Measurements from ENCODE around the gene PHC2. TPM values are rescaled to one million over a fixed set of nuclear protein-coding genes. Genes with fewer than 3 reads are reported as not detected.
A peak's percentile ranks its signal among the peaks of the same experiment; 100 is the strongest.

The PHC2 gene
- total and polyA plus RNA-seq, 9 of the 15 experiments (the other 6 are each of a cell fraction or from before 2014, with no cell fraction given), result 3.1 to 67.6 (median 34.6) TPM

- TF ChIP-seq ESRRA (IDR thresholded peaks at IDR 0.05; ENCODE audit: borderline replicate concordance, low read depth) (no peak), ZNF778 (CRISPR knock-in tag; IDR thresholded peaks at IDR 0.05) (no peak), NONO (IDR thresholded peaks at IDR 0.05; ENCODE audit: low read depth in 2 of 2, low read length in 1 of 2) (no peak), ZC3H4 (CRISPR knock-in tag; IDR thresholded peaks at IDR 0.05; ENCODE audit: borderline replicate concordance) (no peak), ZNF175 (CRISPR knock-in tag; IDR thresholded peaks at IDR 0.05; ENCODE audit: low read depth) (no peak)
These were observed 50.1 kb downstream of the PHC2 start (continued) for GRCh38 chr1:33380811-33381210.

- CTCF ChIA-PET (ENCODE audit: low intra/inter-chr PET ratio), result no interaction called here
- TF ChIP-seq CEBPG (CRISPR knock-in tag; IDR thresholded peaks at IDR 0.05) (no peak), CEBPG (tag; conservative IDR thresholded peaks at IDR 0.05 in 1 of 2, IDR thresholded peaks at IDR 0.05 in 1 of 2) (peak; percentile 82 to 94), FOXA3 (CRISPR knock-in tag; conservative IDR thresholded peaks at IDR 0.05 in 1 of 2, IDR thresholded peaks at IDR 0.05 in 1 of 2) (no peak), STAG1 (CRISPR knock-in tag; IDR thresholded peaks at IDR 0.05; ENCODE audit: borderline replicate concordance) (no peak), CEBPB (tag; IDR thresholded peaks at IDR 0.05) (peak; percentile 89), ZNF518B (CRISPR knock-in tag; IDR thresholded peaks at IDR 0.05) (no peak)
- H3K79me2 ChIP-seq (ENCODE audit: control insufficient read depth, insufficient read depth, low read length), result no peaks in the 10 kb centered on the region
- H3K4me1 ChIP-seq (replicated peaks in 1 of 2; ENCODE audit: control insufficient read depth in 2 of 2, insufficient read depth in 2 of 2, low read length in 2 of 2), result peaks cover 4% of the 10 kb centered on the region in 2 experiments; a peak in 4 of 5 replicates
- FAIRE-seq (no peak), ATAC-seq (no peak), DNase-seq (ENCODE audit: extremely low read depth in 1 of 4, low spot score in 3 of 4) (no peak)
- no peak overlapping the region for H3K4me3 ChIP-seq
- H3K9me3 ChIP-seq (replicated peaks; ENCODE audit: control insufficient read depth, insufficient read depth, low read depth, low read length), result no peaks in the 10 kb centered on the region
- 0 out of 2 replicates have a peak, but pooled peaks cover 3% of the 10 kb centered on the region for H4K20me1 ChIP-seq (replicated peaks; ENCODE audit: control insufficient read depth, insufficient read depth, low read length)
- POLR2A ChIA-PET, result interaction anchor here (1.1 to 1.2 kb wide), 2 partner anchors 9 to 23 kb away, joined by 3 to 6 read pairs; no protein-coding TSS in a partner anchor
- no peak overlapping the region for H3K9ac ChIP-seq (ENCODE audit: insufficient read depth in 1 of 2, low read depth in 2 of 2, low read length in 2 of 2)
- WGBS (ENCODE audit: insufficient coverage, low coverage, missing lambda C conversion rate), result 5% methylated on average over 10 of the region's 10 CpGs
- in situ Hi-C loops (cut with MboI), result no loop called here
- H2AFZ ChIP-seq (ENCODE audit: low read depth, low read length), result no peak overlapping the region
- H3K4me2 ChIP-seq (ENCODE audit: insufficient read depth, low read length), result no peak overlapping the region
- H3K36me3 ChIP-seq (ENCODE audit: control insufficient read depth, insufficient read depth, low read length), result no peaks in the 10 kb centered on the region
- H3K27me3 ChIP-seq (ENCODE audit: control insufficient read depth in 2 of 2, insufficient read depth in 2 of 2, low read length in 2 of 2), result peaks cover 11 to 13% of the 10 kb centered on the region in 2 experiments; a peak in 3 of 5 replicates
- BruUV-seq (replicated peaks), result no TSS peak
- intact Hi-C loops (cut with micrococcal nuclease), result no loop called here
- no peak overlapping the region for H3K27ac ChIP-seq (ENCODE audit: extremely low read depth, low read depth, low read length)
- H3K9me1 ChIP-seq (ENCODE audit: control insufficient read depth, insufficient read depth, low read length), result no peaks in the 10 kb centered on the region
These were observed 51.1 kb downstream of the PHC2 start for GRCh38 chr1:33379631-33380354.

All from K562 (cell line).